Liver (tissue), 9 donors: ENCODE data around the gene PRRG2. TPM values are rescaled to one million over a fixed set of nuclear protein-coding genes. Genes with fewer than 3 reads are reported as not detected.

Experiments
- DNase-seq: peaks from one replicate; pipeline ENCODE4 v3.0.0-alpha.2; 2017; ENCODE audit warnings: low spot score
- H3K27ac ChIP-seq, 2 donors: one replicate each; pipeline ENCODE4 v1.7.0; 2013; ENCODE audit warnings: inconsistent platforms in 2 of 2, low read length in 2 of 2, control low read depth in 1 of 2, low read depth in 1 of 2, mild to moderate bottlenecking in 1 of 2
- H3K27me3 ChIP-seq, 4 donors: one replicate each; pipeline versions ENCODE4 v1.6.1 to v1.7.0; 2013; ENCODE audit warnings: low read length in 3 of 4, inconsistent platforms in 1 of 4, mild to moderate bottlenecking in 1 of 4, moderate library complexity in 1 of 4; ENCODE audit not compliant: control insufficient read depth in 4 of 4, insufficient read depth in 4 of 4
- H3K36me3 ChIP-seq, 4 donors: one replicate each; pipeline versions ENCODE4 v1.6.1 to v1.7.0; 2013; ENCODE audit warnings: low read length in 3 of 4, mild to moderate bottlenecking in 3 of 4, low read depth in 1 of 4, moderate library complexity in 1 of 4; ENCODE audit not compliant: control insufficient read depth in 4 of 4, insufficient read depth in 3 of 4
- H3K4me1 ChIP-seq, 4 donors: one replicate each; pipeline versions ENCODE4 v1.6.1 to v1.7.0; 2013; ENCODE audit warnings: low read length in 3 of 4, mild to moderate bottlenecking in 3 of 4, moderate library complexity in 1 of 4; ENCODE audit not compliant: control insufficient read depth in 4 of 4, insufficient read depth in 4 of 4
- H3K4me3 ChIP-seq, 3 donors: one replicate each; pipeline versions ENCODE4 v1.6.1 to v1.7.0; 2013; ENCODE audit warnings: low read length in 3 of 3, control low read depth in 1 of 3, low read depth in 1 of 3, mild to moderate bottlenecking in 1 of 3
- H3K9ac ChIP-seq, 2 donors: one replicate each; pipeline ENCODE4 v1.7.0; 2013; ENCODE audit warnings: low read length in 2 of 2, mild to moderate bottlenecking in 2 of 2, moderate library complexity in 2 of 2, control low read depth in 1 of 2, low read depth in 1 of 2
- H3K9me3 ChIP-seq, 4 donors: one replicate each; pipeline versions ENCODE4 v1.6.1 to v1.7.0; 2013; ENCODE audit warnings: low read length in 3 of 4; ENCODE audit not compliant: control insufficient read depth in 4 of 4
- EGR1 ChIP-seq, 2 donors: IDR thresholded peaks; 2 replicates each; pipeline ENCODE4 v1.6.1; 2016 to 2018; ENCODE audit warnings: antibody characterized with exemption in 2 of 2, low read depth in 2 of 2
- FOXA1 ChIP-seq: IDR thresholded peaks from 2 replicates; pipeline ENCODE4 v1.6.1; 2016; ENCODE audit warnings: antibody characterized with exemption
- FOXA2 ChIP-seq: IDR thresholded peaks from 2 replicates; pipeline ENCODE4 v1.6.1; 2016; ENCODE audit warnings: antibody characterized with exemption
- GABPA ChIP-seq, 2 donors: IDR thresholded peaks in 1 of 2; conservative IDR thresholded peaks in 1 of 2; 2 replicates each; pipeline ENCODE4 v1.6.1; 2016; ENCODE audit warnings: antibody characterized with exemption in 2 of 2, mild to moderate bottlenecking in 1 of 2, moderate library complexity in 1 of 2
- JUND ChIP-seq, 2 donors: IDR thresholded peaks; 2 replicates each; pipeline ENCODE4 v1.6.1; 2016; ENCODE audit warnings: antibody characterized with exemption in 2 of 2
- RXRA ChIP-seq, 2 donors: IDR thresholded peaks; 2 replicates each; pipeline ENCODE4 v1.6.1; 2017 to 2018; ENCODE audit warnings: antibody characterized with exemption in 2 of 2, mild to moderate bottlenecking in 1 of 2
- TAF1 ChIP-seq: conservative IDR thresholded peaks from 2 replicates; pipeline ENCODE4 v1.6.1; 2016; ENCODE audit warnings: antibody characterized with exemption, mild to moderate bottlenecking
- WGBS: extraction: QIAGEN DNeasy Blood & Tissue Kit; methylation state at CpG from one replicate; pipeline ENCODE4 v1.1.7; 2013; 5-methylcytosine and 5-hydroxymethylcytosine counted together
- polyA plus RNA-seq, 2 donors: library from polyadenylated mRNA; stranded (reverse) in 1 of 2; unstranded in 1 of 2; fragments of 200-250 nt in 1 of 2; fragments of >200 nt in 1 of 2; fragmentation: Nextera tagmentation in 1 of 2; extraction: Ambion mirVana in 1 of 2; gene quantifications; one replicate each; pipeline versions ENCODE4 v1.2.1 to v1.2.3, GENCODE V29; 2013 to 2015
- total RNA-seq, 2 donors: library from RNA; depleted of rRNA; stranded (reverse); fragments of >200 nt; gene quantifications; one replicate each; pipeline ENCODE4 v1.2.3, GENCODE V29; 2014
- TF ChIP-seq, protein P1 (sequence below): IDR thresholded peaks from 2 replicates; pipeline ENCODE4 v1.6.1; 2016; ENCODE audit warnings: antibody characterized with exemption
- TF ChIP-seq, protein P2 (sequence below): IDR thresholded peaks from 2 replicates; pipeline ENCODE4 v1.6.1; 2016; ENCODE audit warnings: antibody characterized with exemption, mild to moderate bottlenecking
- TF ChIP-seq, protein P3 (sequence below): IDR thresholded peaks from 2 replicates; pipeline ENCODE4 v1.6.1; 2016; ENCODE audit warnings: antibody characterized with exemption
- TF ChIP-seq, protein P4 (sequence below): IDR thresholded peaks from 2 replicates; pipeline ENCODE4 v1.6.1; 2016; ENCODE audit warnings: antibody characterized with exemption
- donor health status: healthy.
- donor health status: healthy.
- donor health status: healthy.
- donor health status: healthy.
- donor health status: healthy.

PRRG2 gene
- total and polyA plus RNA-seq, 4 donors: 1.1 to 2.8 (median 2.1) TPM

DNA sequence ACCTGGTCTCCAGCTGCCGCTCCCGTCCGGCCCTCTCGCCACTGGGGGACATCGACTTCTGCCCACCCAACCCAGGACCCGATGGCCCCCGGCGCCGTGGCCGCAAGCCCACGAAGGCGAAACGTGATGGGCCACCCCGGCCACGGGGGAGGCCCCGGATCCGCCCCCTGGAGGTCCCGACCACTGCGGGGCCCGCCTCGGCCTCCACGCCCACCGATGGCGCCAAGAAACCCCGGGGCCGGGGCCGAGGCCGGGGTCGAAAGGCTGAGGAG is 16.5 kb downstream of the PRRG2 start:
- Histone ChIP-seq H3K27ac (no peak overlapping the region), H3K9me3 (no peaks in the 10 kb centered on the region), H3K36me3 (peaks cover 13 to 46% (median 20%) of the 10 kb centered on the region in 4 donors), H3K4me3 (no peak overlapping the region), H3K9ac (no peak overlapping the region), H3K4me1 (peaks cover 0 to 3% (median under 1%) of the 10 kb centered on the region in 4 donors), H3K27me3 (no peaks in the 10 kb centered on the region)
- DNase-seq: no peak
- 97% methylated on average over 29 of the region's 29 CpGs for whole genome bisulfite sequencing
- TF ChIP-seq, protein P1, sequence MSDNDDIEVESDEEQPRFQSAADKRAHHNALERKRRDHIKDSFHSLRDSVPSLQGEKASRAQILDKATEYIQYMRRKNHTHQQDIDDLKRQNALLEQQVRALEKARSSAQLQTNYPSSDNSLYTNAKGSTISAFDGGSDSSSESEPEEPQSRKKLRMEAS: no peak
- TF ChIP-seq GABPA (IDR thresholded peaks at IDR 0.05 in 1 of 2, conservative IDR thresholded peaks at IDR 0.05 in 1 of 2) (no peak), FOXA1 (no peak), JUND (IDR thresholded peaks at IDR 0.05) (no peak), TAF1 (no peak)
- TF ChIP-seq, protein P2, sequence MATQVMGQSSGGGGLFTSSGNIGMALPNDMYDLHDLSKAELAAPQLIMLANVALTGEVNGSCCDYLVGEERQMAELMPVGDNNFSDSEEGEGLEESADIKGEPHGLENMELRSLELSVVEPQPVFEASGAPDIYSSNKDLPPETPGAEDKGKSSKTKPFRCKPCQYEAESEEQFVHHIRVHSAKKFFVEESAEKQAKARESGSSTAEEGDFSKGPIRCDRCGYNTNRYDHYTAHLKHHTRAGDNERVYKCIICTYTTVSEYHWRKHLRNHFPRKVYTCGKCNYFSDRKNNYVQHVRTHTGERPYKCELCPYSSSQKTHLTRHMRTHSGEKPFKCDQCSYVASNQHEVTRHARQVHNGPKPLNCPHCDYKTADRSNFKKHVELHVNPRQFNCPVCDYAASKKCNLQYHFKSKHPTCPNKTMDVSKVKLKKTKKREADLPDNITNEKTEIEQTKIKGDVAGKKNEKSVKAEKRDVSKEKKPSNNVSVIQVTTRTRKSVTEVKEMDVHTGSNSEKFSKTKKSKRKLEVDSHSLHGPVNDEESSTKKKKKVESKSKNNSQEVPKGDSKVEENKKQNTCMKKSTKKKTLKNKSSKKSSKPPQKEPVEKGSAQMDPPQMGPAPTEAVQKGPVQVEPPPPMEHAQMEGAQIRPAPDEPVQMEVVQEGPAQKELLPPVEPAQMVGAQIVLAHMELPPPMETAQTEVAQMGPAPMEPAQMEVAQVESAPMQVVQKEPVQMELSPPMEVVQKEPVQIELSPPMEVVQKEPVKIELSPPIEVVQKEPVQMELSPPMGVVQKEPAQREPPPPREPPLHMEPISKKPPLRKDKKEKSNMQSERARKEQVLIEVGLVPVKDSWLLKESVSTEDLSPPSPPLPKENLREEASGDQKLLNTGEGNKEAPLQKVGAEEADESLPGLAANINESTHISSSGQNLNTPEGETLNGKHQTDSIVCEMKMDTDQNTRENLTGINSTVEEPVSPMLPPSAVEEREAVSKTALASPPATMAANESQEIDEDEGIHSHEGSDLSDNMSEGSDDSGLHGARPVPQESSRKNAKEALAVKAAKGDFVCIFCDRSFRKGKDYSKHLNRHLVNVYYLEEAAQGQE: no peak
- TF ChIP-seq, protein P3, sequence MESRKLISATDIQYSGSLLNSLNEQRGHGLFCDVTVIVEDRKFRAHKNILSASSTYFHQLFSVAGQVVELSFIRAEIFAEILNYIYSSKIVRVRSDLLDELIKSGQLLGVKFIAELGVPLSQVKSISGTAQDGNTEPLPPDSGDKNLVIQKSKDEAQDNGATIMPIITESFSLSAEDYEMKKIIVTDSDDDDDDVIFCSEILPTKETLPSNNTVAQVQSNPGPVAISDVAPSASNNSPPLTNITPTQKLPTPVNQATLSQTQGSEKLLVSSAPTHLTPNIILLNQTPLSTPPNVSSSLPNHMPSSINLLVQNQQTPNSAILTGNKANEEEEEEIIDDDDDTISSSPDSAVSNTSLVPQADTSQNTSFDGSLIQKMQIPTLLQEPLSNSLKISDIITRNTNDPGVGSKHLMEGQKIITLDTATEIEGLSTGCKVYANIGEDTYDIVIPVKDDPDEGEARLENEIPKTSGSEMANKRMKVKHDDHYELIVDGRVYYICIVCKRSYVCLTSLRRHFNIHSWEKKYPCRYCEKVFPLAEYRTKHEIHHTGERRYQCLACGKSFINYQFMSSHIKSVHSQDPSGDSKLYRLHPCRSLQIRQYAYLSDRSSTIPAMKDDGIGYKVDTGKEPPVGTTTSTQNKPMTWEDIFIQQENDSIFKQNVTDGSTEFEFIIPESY: no peak

DNA sequence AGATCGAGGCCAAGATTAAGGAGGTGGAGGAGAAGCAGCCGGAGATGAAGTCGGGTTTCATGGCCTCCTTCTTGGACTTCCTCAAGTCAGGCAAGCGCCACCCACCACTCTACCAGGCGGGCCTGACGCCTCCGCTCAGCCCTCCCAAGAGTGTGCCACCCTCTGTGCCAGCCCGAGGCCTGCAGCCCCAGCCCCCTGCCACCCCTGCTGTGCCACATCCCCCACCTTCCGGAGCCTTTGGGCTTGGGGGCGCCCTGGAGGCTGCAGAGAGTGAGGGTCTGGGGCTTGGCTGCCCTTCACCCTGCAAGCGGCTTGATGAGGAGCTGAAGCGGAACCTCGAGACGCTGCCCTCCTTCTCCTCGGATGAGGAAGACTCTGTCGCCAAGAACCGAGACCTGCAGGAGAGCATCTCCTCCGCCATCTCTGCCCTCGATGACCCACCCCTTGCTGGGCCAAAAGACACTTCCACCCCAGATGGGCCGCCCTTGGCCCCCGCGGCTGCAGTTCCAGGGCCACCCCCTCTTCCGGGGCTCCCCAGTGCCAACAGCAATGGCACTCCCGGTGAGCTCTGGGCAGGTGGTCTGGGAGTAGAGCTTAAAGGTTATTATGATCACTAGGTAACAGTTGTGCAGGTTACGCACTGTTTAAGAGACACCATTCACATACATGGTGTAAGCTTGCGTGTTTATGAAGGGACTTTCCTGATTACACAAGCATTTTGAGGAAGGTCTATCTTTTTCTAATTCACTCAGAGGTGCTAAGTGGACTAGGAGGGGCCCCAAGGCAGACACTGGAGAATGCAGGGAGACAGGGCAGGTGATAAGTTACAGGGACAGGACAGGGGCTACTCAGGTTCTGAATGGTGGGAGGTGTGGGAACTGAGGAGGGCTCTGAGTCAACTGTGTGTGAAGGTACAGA is 18.5 kb downstream of the PRRG2 start:
- Histone ChIP-seq H3K9me3 (no peaks in the 10 kb centered on the region), H3K4me1 (no peaks in the 10 kb centered on the region), H3K36me3 (peaks cover 18 to 40% (median 22%) of the 10 kb centered on the region in 4 donors), H3K27me3 (no peaks in the 10 kb centered on the region), H3K4me3 (no peak overlapping the region), H3K27ac (no peak overlapping the region), H3K9ac (no peak overlapping the region)
- DNase-seq: no peak
- TF ChIP-seq, protein P1: no peak
- TF ChIP-seq RXRA (IDR thresholded peaks at IDR 0.05) (no peak), FOXA2 (no peak), EGR1 (IDR thresholded peaks at IDR 0.05; ENCODE audit: low read depth in 2 of 2) (no peak), FOXA1 (no peak)
- TF ChIP-seq, protein P4, sequence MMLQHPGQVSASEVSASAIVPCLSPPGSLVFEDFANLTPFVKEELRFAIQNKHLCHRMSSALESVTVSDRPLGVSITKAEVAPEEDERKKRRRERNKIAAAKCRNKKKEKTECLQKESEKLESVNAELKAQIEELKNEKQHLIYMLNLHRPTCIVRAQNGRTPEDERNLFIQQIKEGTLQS: no peak
- TF ChIP-seq, protein P3: no peak
- 95% methylated on average over 26 of the region's 26 CpGs for WGBS
